Sciatic nerve (tissue), 2 donors: ENCODE results near the gene IDUA. TPM values are rescaled to one million over a fixed set of nuclear protein-coding genes. Genes with fewer than 3 reads are reported as not detected.

ENCODE experiments used
- ATAC-seq: fragments of 200-7000 bp; cut with Tn5 transposase; one replicate; pipeline ENCODE4 v1.9.1; 2020; ENCODE audit warnings: mild to moderate bottlenecking, moderate library complexity
- DNase-seq: peaks from one replicate; pipeline ENCODE4 v3.0.0-alpha.2; 2020; ENCODE audit warnings: low spot score
- intact Hi-C: fragments of 100-400 bp; cut with DNase I; formaldehyde crosslinking; loops from one replicate; pipeline ENCODE4 v1.14.2; 2022
- total RNA-seq: library from RNA; stranded (reverse); fragmentation: NEBNext Ultra II Directional; extraction: Animal tissue kit (Norgen Biotek cat#: 25700); gene quantifications from one replicate; pipeline ENCODE4 v1.2.1, GENCODE V29; 2021
- donor health status: DM: no; HTN: no; CAD: no.
- donor health status: DM: no; HTN: no; CAD: no.

The IDUA gene
- total RNA-seq, 1 donor from 2014 or later: 36.7 TPM

DNA sequence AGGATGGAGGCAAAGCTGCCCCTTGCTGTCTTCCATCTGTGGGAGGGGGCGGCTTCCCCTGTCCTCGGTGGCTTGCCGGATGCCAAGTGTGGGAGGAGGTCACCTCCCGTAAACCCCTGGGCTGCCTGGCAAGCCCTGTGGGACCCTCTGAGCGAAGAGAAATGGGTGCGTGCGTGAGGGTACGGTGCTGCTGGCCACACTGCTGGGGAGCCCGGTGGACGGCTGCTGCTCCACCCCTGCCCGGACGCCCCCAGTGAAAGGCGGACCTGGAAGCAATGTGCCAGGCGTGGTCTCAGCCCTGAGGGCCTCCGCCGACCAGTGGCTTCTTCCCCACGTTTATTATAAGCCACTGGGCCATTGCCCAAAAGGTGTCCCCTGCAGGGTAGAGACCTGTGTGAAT lies 4.6 kb upstream of the IDUA start:
- intact Hi-C loops: no loop called here
- DNase-seq (no peak), ATAC-seq (no peak)

DNA sequence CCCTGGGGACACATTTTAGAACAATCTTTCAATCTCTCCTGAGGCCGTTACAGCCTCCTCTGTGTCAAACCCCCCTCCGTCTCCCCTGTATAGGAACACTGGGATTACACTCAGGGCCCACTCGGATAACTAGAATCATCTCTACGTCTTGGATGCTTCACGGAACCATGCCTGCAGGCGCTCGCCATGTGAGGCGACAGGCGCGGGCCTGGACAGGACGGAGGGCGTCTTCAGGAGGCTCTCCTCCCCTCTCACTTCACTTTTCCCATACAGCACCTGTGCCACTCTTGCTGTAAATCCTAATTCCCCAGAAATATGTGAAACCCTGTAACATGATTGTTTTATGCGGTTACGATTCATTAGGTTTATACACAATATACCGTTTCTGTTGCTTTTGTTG lies 4.0 kb upstream of the IDUA start:
- DNase-seq: no peak
- intact Hi-C loops: no loop called here
- no peak for ATAC-seq

DNA sequence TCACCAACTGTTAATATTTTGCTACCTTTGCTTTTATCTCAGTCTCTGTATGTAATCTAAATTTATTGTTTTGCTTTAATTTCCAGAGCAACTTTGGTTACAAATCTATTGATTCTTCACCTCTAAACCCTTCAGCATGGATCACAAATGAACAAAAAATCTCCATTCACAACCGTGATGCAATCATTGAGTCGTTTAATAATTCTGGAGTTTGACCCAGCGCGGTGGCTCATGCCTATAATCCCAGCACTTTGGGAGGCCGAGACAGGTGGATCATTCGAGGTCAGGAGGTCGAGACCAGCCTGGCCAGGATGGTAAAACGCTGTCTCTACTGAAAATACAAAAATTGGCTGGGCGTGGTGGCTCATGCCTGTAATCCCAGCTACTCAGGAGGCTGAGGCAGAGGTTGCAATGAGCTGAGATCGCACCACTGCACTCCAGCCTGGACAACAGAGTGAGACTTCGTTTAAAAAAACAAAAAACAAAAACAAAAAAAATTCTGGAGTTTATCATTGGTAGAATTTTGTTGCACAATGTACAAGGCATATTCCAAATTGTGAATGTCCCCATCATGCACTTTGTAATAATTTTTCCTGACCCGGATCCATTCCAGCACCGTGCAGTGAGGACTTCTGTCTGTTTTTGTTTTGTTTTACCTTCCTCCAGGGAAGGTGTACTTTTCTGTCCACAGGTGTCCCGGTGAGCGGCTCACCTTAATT lies 2.3 kb upstream of the IDUA start:
- intact Hi-C loops: no loop called here
- ATAC-seq: no peak
- no peak for DNase-seq

DNA sequence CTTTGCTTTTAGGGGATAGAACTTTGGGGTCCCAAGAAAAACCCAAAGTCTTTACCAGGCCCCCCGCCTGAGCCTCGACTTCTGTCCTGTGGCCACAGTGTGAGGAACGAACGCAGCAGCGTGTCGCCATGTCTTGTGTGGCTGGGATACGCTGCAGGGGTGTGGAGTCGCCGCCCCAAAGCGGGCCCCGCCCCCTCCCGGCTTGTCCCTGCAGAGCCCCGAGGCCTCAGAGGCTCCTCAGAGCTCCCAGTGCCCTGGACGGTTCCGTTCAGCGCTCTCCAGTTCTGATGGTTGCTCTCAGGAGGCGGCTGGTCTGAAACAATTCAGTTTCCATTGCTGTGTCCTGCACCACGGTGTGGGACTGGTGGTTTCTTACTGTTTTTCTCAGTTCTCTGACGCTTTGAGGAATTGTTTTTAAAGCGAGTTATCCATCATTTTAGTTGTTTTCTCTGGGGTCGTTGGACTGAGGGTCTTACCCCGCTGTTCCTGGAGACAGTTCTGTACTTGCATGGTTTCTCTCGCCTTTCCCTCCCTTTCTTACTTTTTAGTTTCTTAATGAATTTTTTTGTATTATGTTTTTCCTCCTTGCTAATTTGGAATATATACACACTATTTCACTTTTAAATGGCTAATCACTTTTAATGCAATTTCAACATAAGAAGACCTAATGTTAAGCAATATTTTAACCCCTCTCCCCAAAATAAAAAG lies 1.6 kb upstream of the IDUA start:
- DNase-seq (no peak), ATAC-seq (peak; percentile 68)
- intact Hi-C loops: no loop called here

DNA sequence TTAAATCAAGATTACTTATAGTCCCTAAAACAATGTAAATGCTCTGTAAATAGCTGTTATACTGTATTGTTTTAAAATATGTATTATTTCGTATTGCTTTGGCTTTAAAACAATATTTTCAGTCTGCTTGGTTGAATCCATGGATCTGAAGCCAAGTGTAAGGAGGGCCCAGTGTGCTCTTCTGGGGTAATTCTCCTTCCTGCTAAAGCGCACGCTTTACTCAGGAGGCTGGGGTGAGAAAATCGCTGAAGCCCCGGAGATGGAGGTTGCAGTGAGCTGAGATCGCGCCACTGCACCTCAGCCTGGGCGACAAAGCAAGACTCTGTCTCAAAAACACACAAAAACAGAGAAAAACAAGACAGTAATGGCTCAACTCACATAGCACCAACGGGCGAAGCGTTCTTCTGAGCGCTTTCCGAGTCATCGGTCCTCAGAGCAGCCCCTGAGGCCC lies 391 bp upstream of the IDUA start:
- intact Hi-C loops: no loop called here
- peak; percentile 30 for ATAC-seq
- no peak for DNase-seq

DNA sequence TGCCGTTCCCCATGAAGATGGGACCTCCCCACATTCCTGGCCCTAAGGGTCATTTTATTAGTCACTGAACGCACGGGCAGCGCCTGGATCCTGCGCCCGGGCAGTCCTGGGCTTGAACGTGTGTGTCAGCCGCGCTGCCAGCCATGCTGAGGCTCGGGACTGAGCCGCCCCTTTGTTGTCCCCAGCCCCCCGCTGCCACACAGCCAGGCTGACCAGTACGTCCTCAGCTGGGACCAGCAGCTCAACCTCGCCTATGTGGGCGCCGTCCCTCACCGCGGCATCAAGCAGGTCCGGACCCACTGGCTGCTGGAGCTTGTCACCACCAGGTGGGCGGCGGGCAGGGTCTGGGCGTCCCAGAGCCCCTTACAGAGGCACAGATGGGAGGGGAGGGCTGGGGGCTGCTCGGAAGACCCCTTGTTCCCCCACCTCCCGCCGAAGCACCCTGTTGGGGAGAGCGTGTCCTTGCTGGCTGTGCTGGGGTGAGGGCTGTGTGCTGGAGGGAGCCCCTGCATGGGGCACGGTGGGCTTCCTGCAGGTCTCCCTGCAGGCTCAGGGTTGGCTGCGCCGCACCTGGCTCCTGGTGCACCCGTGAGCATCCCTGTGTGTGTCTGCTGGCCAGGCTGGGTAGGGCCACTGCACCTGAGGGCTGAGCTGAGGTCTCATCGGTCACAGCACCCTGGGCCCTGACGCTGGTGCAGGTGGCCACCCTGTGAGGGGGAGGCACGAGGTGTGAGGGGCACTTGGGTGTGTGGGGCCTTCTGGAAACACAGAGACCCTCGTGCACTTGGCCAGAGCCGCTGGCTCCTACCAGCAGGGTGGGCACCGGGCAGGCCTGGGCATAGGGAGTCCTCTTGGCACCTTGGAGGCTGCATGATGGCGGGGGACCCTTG lies 1.0 kb downstream of the IDUA start:
- DNase-seq: no peak
- intact Hi-C loops: no loop called here
- ATAC-seq: no peak

DNA sequence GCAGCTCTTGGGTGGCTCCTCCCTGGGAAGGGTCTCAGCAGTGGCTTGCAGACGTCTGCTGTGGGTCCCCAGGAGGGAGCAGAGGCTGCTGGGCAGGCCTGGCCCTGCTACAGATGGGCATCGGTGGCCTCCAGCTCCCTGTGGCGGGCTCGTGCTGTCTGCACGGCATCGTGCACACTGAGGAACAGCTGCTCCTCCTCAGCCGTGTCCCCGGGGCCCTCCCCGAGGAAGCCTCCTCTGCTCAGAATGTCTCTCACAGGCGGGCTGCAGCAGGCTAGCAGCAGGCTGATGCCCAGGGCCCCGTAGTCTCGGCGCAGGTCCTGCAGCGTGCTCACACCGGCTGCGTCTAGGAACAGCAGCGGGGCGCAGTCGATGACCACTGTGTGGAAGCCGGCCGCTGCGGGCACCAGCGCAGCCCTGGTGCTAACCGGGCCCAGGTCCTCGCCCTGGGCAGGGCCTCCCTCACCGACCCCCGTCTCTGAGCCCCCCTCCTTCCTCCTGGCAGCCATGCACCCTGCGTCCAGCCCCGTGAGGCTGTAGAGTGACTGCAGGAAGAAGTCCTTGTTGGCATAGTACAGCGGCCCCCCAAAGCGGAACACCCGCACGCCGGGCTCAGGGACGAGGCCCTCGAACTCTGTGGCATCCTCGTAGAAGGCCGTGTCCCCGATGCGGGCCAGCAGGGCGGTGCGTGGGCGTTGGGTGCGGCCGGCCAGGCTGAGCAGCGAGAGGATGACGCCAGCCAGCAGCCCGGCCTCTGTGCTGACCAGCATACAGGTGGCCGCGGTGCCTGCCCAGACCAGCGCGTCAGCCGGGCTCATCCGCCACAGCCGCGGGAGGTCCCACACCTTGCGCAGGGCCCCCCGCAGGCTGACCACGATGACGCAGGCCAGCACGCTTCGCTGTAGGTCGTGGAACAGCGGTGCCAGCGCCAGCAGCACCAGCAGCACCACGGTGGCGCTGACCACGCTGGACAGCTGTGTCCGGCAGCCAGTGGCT lies 2.2 kb downstream of the IDUA start:
- DNase-seq (no peak), ATAC-seq (no peak)
- intact Hi-C loops: no loop called here

DNA sequence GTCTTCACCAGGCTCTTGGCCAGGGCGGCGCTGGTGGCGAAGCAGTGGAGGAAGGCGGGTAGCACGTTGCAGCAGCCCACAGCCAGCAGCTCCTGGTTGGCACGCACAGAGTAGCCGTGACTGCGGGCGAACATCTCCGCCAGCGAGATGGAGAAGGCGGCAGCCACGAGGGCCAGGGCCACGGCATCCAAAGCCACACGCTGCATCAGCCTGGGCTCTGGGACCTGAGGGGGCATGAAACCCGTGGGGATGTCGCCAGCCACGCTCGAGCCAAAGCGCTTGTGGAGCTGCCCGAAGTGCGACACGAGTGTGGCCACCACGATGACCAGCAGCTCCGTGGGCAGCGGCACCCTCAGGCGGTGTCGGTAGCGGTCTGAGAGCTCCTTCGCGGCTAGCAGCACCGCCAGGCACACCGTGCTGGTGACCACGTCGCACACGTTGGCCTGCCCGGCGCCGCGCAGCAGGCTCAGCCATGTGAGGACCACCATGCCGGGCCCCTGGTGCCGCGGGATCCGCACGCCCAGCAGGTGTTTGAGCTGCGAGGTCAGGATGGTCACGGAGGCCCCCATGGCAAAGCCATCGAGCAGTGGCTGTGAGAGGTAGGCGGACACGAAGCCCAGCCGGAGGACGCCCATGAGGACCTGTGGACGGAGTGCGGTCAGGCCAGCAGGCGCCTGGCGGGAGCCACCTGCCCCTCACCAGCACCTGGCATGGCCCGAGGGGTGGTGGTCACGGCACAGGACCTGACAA lies 3.1 kb downstream of the IDUA start:
- intact Hi-C loops: no loop called here
- DNase-seq: no peak
- ATAC-seq: no peak

DNA sequence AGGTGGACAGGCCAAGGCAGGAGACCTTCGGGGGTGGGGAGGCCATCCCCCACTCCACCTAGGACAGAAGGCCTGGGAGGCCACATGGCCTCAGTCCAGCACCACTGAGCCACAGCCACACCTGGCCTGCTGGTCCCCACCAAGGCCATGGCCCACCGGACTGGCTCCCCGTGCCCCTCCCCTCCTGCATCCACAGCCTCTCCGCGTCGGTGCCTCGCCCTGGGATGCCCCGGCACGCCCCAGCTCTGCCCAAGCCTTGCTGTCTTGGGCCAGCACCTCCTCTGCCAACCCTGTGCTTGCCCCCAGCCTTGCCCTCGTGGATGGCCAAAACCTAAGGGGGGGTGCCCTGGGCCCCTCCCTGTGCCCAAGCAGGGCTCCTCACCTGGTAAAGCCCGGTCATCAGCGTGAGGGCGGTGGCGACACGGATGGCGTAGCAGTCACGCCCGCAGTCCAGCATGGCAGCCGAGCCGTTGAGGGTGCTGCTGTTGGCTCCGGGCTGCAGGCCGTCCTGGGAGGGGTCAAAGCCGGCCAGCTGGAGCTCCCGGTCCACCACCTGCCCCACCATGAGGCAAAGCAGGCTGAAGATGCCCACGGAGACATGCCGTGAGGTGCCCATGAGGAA lies 4.0 kb downstream of the IDUA start:
- DNase-seq (no peak), ATAC-seq (no peak)
- intact Hi-C loops: no loop called here

DNA sequence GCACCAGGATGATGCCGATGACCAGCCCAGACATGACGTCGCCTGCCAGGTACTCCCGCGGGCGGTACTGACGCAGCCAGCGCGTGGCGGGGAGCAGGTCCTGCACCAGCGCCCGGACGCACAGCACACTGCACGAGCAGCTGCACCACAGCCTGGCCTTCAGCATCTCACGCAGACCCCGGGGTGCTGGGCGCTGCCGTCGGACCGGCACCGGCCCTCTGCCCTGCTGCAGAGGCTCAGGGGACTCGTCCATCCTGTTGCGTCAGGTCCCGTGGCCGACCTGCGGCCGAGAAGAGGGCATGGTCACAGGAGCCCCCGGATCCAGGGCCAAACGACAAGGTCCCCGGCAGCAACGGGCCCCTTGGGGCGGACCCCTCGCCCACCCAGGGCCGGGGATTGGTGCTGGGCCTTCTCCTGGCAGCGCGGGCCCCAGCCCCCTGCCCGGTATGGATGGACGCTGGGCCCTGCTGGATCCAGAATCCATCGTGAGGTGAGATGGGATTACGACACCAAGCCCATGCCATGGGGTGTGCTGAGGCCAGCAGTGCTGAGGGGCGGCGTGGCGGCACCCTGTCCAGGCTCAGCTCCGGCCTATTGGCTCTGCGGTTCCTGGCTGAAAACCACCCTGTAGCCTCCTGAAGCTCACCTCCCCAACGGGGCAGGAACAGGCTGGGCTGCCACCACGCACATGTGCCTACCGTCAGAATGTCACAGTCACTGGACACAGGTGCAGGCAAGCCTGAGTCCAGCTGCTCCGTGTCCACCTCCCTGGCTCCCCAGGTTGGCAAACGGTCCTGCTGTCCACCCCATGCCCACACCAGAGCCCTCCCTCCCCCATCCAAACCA lies 4.8 kb downstream of the IDUA start:
- ATAC-seq (no peak), DNase-seq (no peak)
- intact Hi-C loops: no loop called here

DNA sequence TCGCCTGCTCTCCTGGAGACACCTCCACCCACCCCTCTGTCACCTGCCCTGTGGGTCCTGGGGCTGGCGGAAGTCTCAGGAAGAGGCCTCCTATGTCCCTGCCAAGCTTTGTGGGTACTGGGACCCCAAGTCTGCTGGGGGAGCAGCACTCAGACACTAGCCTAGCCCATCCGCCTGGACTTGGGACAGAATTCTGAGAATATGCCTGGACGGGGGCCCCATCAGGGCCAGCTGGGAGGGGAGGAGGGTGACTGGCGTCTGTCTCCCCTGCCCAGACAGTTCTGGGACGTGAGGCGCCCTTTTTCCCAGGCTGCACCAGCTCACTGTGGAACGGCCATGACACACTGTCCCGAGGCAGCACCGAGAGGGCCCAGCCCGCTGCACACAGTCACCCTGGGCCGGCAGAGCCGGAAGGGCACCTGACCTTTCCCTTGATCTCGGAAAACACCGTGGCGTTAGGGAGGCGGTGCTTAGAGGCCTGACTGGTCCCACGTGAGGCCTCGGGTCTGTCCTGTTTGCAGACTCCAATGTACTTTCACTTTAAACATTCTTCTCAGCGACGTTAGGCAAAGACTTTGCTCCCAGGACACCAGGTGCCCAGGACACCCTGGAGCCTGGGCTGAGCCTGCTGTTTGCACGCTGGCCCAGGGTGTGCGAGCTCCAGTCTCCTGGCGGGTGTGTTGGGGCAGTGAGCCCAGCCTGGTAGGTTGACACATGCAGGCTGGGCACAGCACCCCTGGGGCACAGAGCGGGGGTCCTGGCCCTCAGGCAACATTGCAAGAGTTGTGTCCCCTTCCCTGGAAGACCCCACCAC lies 5.7 kb downstream of the IDUA start:
- intact Hi-C loops: no loop called here
- DNase-seq (no peak), ATAC-seq (peak; percentile 27)

DNA sequence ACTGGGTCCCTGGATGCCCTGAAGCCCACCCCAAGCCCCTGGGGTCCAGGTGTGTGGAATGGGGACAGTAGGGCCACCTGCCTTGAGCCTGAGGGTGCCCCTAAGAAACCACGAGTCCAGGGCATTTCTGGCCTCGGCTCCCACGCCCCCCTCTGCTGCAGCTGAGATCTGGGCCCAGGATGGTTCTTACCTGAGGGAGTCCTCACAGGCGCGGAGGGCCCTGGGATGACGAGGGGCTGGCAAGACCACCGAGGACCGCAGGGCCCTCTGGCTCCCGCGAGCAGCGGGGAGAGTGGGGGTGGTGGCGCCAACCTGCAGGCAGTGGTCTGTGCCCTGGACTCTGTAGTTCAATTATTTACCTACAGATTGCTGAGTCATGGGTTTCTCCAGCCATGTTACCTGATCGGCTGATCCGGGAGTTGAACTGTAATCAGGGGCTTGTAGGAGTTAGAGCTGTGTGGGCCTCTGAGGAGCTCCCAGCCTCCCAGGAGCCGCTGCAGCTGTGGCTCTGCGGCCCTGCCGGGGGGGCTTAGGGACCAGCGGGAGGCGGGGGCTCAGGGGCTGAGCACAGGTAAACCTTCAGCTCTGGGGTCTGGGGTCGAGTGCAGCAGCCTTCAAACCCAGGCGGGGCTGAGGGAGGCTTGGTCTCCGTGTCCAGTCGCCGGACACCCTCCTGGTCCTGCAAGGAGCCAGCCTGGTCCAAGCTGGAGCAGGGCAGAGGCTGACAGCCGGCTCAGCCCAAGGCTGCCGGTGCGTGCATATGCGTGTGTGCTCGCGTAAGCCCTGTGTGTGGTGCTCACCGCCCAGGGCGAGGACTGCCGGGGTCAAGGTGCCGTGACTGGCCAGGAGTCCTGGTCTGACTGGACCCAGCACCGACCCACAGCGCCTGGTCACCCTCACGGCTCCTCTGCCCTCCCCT lies 6.5 kb downstream of the IDUA start, which contains the start of gene SLC26A1:
Gene SLC26A1 (minus strand): TSS at position 294 of the 919 bp plus-strand sequence. CDS start 1,701 bp downstream, outside the sequence.
- intact Hi-C loops: no loop called here
- DNase-seq (no peak), ATAC-seq (no peak)

DNA sequence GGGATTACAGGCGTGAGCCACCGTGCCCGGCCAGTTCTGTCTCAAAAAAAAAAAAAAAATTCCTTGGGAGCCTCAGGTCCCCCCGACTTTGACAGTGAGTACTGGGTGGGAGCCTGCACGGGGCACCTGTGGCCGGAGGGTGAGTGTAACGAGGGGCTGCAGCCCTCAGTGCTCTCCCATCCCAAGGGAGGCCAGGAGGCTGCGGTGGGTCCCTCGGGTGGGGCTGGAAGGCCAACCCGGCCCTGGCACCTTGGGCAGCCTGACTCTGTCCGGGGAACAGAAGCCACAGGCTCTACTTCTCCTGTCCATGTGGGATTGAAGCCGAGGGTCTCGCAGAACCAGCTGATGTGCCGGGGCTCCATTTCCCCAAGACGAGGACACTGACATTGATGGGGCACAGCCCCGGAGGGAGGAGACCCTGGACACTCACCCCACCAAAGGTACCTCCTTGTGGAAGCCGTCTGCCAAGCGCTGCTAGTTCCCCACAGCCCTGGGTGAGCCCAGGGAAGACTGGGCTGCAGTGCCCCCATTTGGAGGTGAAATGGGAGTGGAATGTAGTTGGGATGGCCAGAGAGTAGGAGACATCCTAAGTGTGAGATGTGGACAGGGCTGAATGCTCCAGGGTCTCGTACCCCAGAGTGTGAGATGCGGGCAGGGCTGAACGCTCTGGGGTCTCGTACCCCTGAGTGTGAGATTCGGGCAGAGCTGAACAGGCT lies 8.6 kb downstream of the IDUA start:
- intact Hi-C loops: no loop called here
- no peak for DNase-seq
- peak; percentile 7 for ATAC-seq
